IMR-90 (cell line): ENCODE data around the gene TNS3. TPM values are rescaled to one million over a fixed set of nuclear protein-coding genes. Genes with fewer than 3 reads are reported as not detected.
A peak's percentile ranks its signal among the peaks of the same experiment; 100 is the strongest.

Source experiments
- ATAC-seq: fragments of 200-7000 bp; cut with Tn5 transposase; 2 replicates; pipeline ENCODE4 v1.9.1; 2020; ENCODE audit warnings: low read depth, mild to moderate bottlenecking, moderate library complexity
- BruUV-seq: library from RNA; stranded (reverse); fragments of 400-500 nt; replicated peaks from 2 replicates; lab custom pipeline; 2021; lab: Mats Ljungman, UMichigan
- CTCF ChIA-PET: fragments of 300-600 bp; formaldehyde crosslinking; extraction: SDS; loops from one replicate; lab custom pipeline; 2021; ENCODE audit warnings: antibody characterized with exemption; lab: Yijun Ruan, JAX
- POLR2A ChIA-PET: fragments of 300-600 bp; sonication (Branson Sonifier 250); formaldehyde crosslinking; loops from one replicate; lab custom pipeline; 2022; ENCODE audit warnings: antibody characterized with exemption; ENCODE audit not compliant: unreplicated experiment; lab: Charles Lee
- DNase-seq: peaks from one replicate; pipeline ENCODE4 v3.0.0; 2013
- H2AFZ ChIP-seq: replicated peaks from 2 replicates; pipeline ENCODE3; 2013; ENCODE audit warnings: low read length, mild to moderate bottlenecking; ENCODE audit not compliant: poor library complexity
- H2AK5ac ChIP-seq: 2 replicates; pipeline ENCODE4 v1.6.1; 2013; ENCODE audit warnings: low read depth, low read length, inconsistent platforms
- H2AK9ac ChIP-seq: replicated peaks from 2 replicates; pipeline ENCODE3; 2013; ENCODE audit warnings: mild to moderate bottlenecking, low read depth, low read length, moderate library complexity; ENCODE audit not compliant: poor library complexity
- H2BK120ac ChIP-seq: 2 replicates; pipeline ENCODE4 v1.6.1; 2013; ENCODE audit warnings: low read depth, low read length, inconsistent platforms
- H2BK15ac ChIP-seq: 3 replicates; pipeline ENCODE4 v1.6.1; 2013; ENCODE audit warnings: low read depth, low read length, inconsistent platforms
- H2BK20ac ChIP-seq: 2 replicates; pipeline ENCODE4 v1.6.1; 2013; ENCODE audit warnings: low read depth, mild to moderate bottlenecking, inconsistent platforms, low read length, moderate library complexity
- H2BK5ac ChIP-seq: 2 replicates; pipeline ENCODE4 v1.6.1; 2013; ENCODE audit warnings: mild to moderate bottlenecking, low read depth, low read length, inconsistent platforms; ENCODE audit not compliant: poor library complexity, severe bottlenecking
- H3K14ac ChIP-seq: replicated peaks from 2 replicates; pipeline ENCODE4 v1.6.1; 2013; ENCODE audit warnings: low read depth, low read length, inconsistent platforms
- H3K18ac ChIP-seq: 2 replicates; pipeline ENCODE4 v1.6.1; 2013; ENCODE audit warnings: low read depth, low read length, control low read depth
- H3K23ac ChIP-seq: 2 replicates; pipeline ENCODE4 v1.6.1; 2013; ENCODE audit warnings: low read depth, low read length, inconsistent platforms
- H3K27ac ChIP-seq: 2 replicates; pipeline ENCODE4 v1.5.1; 2013; ENCODE audit warnings: mild to moderate bottlenecking, control low read depth, low read length; ENCODE audit not compliant: insufficient read depth
- H3K27me3 ChIP-seq: 2 replicates; pipeline ENCODE4 v1.6.1; 2013; ENCODE audit warnings: low read length; ENCODE audit not compliant: control insufficient read depth, insufficient read depth
- H3K36me3 ChIP-seq: 2 replicates; pipeline ENCODE4 v1.6.1; 2013; ENCODE audit warnings: low read length, mixed read lengths; ENCODE audit not compliant: control insufficient read depth, insufficient read depth
- H3K4ac ChIP-seq: 2 replicates; pipeline ENCODE4 v1.6.1; 2013; ENCODE audit warnings: low read depth, low read length, inconsistent platforms
- H3K4me1 ChIP-seq: 2 replicates; pipeline ENCODE4 v1.6.1; 2013; ENCODE audit warnings: low read length, mixed read lengths; ENCODE audit not compliant: control insufficient read depth, insufficient read depth
- H3K4me2 ChIP-seq: 2 replicates; pipeline ENCODE4 v1.6.1; 2013; ENCODE audit warnings: low read depth, mild to moderate bottlenecking, control low read depth, low read length, moderate library complexity
- H3K4me3 ChIP-seq: 2 replicates; pipeline ENCODE4 v1.5.1; 2013; ENCODE audit warnings: low read depth, mild to moderate bottlenecking, control low read depth, low read length, moderate library complexity; ENCODE audit not compliant: insufficient read depth
- H3K56ac ChIP-seq: 2 replicates; pipeline ENCODE4 v1.6.1; 2013; ENCODE audit warnings: low read length, inconsistent platforms; ENCODE audit not compliant: insufficient read depth; ENCODE audit errors: extremely low read depth
- H3K79me1 ChIP-seq, 2 experiments: 2 replicates each; pipeline ENCODE4 v1.6.1; 2013; ENCODE audit warnings: low read length in 2 of 2, inconsistent platforms in 1 of 2, low read depth in 1 of 2
- H3K9ac ChIP-seq: 2 replicates; pipeline ENCODE4 v1.6.1; 2013; ENCODE audit warnings: low read depth, low read length, control low read depth
- H3K9me1 ChIP-seq: 2 replicates; pipeline ENCODE4 v1.6.1; 2013; ENCODE audit warnings: low read length, inconsistent platforms; ENCODE audit not compliant: insufficient read depth
- H3K9me3 ChIP-seq: 2 replicates; pipeline ENCODE4 v1.6.1; 2013; ENCODE audit warnings: low read length; ENCODE audit not compliant: control insufficient read depth, insufficient read depth
- H4K20me1 ChIP-seq: 2 replicates; pipeline ENCODE4 v1.6.1; 2013; ENCODE audit warnings: low read length, inconsistent platforms; ENCODE audit not compliant: insufficient read depth
- H4K5ac ChIP-seq: 2 replicates; pipeline ENCODE4 v1.6.1; 2013; ENCODE audit warnings: mild to moderate bottlenecking, low read depth, low read length, control low read depth
- H4K8ac ChIP-seq, 2 experiments: 2 replicates each; pipeline ENCODE4 v1.6.1; 2013; ENCODE audit warnings: low read depth in 2 of 2, low read length in 2 of 2, control low read depth in 1 of 2, inconsistent platforms in 1 of 2
- H4K91ac ChIP-seq: 2 replicates; pipeline ENCODE4 v1.6.1; 2013; ENCODE audit warnings: low read depth, low read length, inconsistent platforms; ENCODE audit not compliant: insufficient read depth
- CHD1 ChIP-seq: IDR thresholded peaks from 2 replicates; pipeline ENCODE4 v1.6.1; 2012; ENCODE audit warnings: low read depth, low read length, improper control_type of control experiment
- CTCF ChIP-seq: conservative IDR thresholded peaks from 2 replicates; pipeline ENCODE4 v1.5.1; 2012; ENCODE audit warnings: mild to moderate bottlenecking, low read depth, low read length, improper control_type of control experiment
- FOS ChIP-seq: fragments of 150-350 bp; IDR thresholded peaks from 2 replicates; pipeline ENCODE4 v1.6.1; 2016; ENCODE audit warnings: low read depth, low read length
- MAFK ChIP-seq: IDR thresholded peaks from 2 replicates; pipeline ENCODE4 v1.6.1; 2012; ENCODE audit warnings: low read depth, low read length, improper control_type of control experiment
- MXI1 ChIP-seq: IDR thresholded peaks from 2 replicates; pipeline ENCODE4 v1.6.1; 2012; ENCODE audit warnings: low read depth, mild to moderate bottlenecking, low read length, moderate library complexity, borderline replicate concordance
- NFE2L2 ChIP-seq: fragments of 150-350 bp; IDR thresholded peaks from 2 replicates; pipeline ENCODE4 v1.6.1; 2016; ENCODE audit warnings: low read depth, mild to moderate bottlenecking, low read length
- POLR2A ChIP-seq: IDR thresholded peaks from 2 replicates; pipeline ENCODE4 v1.6.1; 2012; ENCODE audit warnings: mild to moderate bottlenecking, low read depth, low read length
- RCOR1 ChIP-seq: IDR thresholded peaks from 2 replicates; pipeline ENCODE4 v1.6.1; 2012; ENCODE audit warnings: mild to moderate bottlenecking, low read length, improper control_type of control experiment; ENCODE audit not compliant: insufficient replicate concordance
- RFX5 ChIP-seq: IDR thresholded peaks from 2 replicates; pipeline ENCODE4 v1.8.0; 2012; ENCODE audit warnings: low read depth, mild to moderate bottlenecking, low read length, moderate library complexity
- USF2 ChIP-seq: fragments of 150-350 bp; IDR thresholded peaks from 2 replicates; pipeline ENCODE4 v1.6.1; 2017; ENCODE audit warnings: mild to moderate bottlenecking, antibody characterized with exemption, low read length, low read depth
- WGBS, 2 experiments: methylation state at CpG; one replicate each; pipeline versions ENCODE4 v1.1.5 to v1.1.7; 2013; ENCODE audit warnings: missing lambda C conversion rate in 2 of 2; ENCODE audit not compliant: insufficient read length in 1 of 2; ENCODE audit errors: extremely low coverage in 2 of 2; 5-methylcytosine and 5-hydroxymethylcytosine counted together
- dilution Hi-C: fragments of 300-500 bp; cut with HindIII; formaldehyde crosslinking; loops from one replicate; pipeline ENCODE4 v1.14.3; 2018; ENCODE audit warnings: low sequenced_read_pairs; ENCODE audit not compliant: unreplicated experiment
- in situ Hi-C: fragments of 300-500 bp; cut with MboI; formaldehyde crosslinking; loops from 3 replicates; pipeline ENCODE4 v1.14.3; 2019; ENCODE audit warnings: low sequenced_read_pairs, inconsistent platforms, mixed read lengths
- intact Hi-C: fragments of 100-400 bp; cut with micrococcal nuclease; formaldehyde crosslinking; loops from 2 replicates; pipeline ENCODE4 v1.10.0; 2022
- polyA plus RNA-seq, 3 experiments: library from polyadenylated mRNA; depleted of rRNA; stranded (reverse); fragments of >200 nt; gene quantifications; 2 replicates each; pipeline ENCODE4 v1.2.3, GENCODE V29; 2012; ENCODE audit warnings: low replicate concordance in 1 of 3
- total RNA-seq: library from RNA; depleted of rRNA; stranded (reverse); fragments of >200 nt; gene quantifications from 2 replicates; pipeline ENCODE4 v1.2.3, GENCODE V29; 2012

Gene TNS3
- total and polyA plus RNA-seq, 2 of the 4 experiments (the other 2 are of a cell fraction) = 64.3 to 79.2 TPM

GRCh38 chr7:47516985-47517600, 64.8 kb downstream of the TNS3 start:
- 0 out of 2 replicates have a peak overlapping the region, but pooled peaks have one; percentile 35 for H3K14ac ChIP-seq
- H2BK5ac ChIP-seq = no peak overlapping the region
- peaks cover 42 to 89% of the 10 kb centered on the region in 2 experiments for H3K79me1 ChIP-seq
- no peak overlapping the region for H4K8ac ChIP-seq
- no peak overlapping the region for H2BK20ac ChIP-seq
- H3K9me3 ChIP-seq = no peaks in the 10 kb centered on the region
- no peak overlapping the region for H3K27ac ChIP-seq
- dilution Hi-C loops = no loop called here
- ChIA-PET CTCF (no interaction called here), POLR2A (no interaction called here)
- H2BK120ac ChIP-seq = peak overlapping the region; percentile 38; the same call in 1 of the 2 replicates
- no peak overlapping the region for H3K56ac ChIP-seq
- H2BK15ac ChIP-seq = no peak overlapping the region
- H3K4ac ChIP-seq = no peak overlapping the region
- no peak overlapping the region for H4K5ac ChIP-seq
- no peak overlapping the region for H2AFZ ChIP-seq
- H2AK5ac ChIP-seq = peak overlapping the region; percentile 12; the same call in 1 of the 2 replicates
- peaks cover 30% of the 10 kb centered on the region for H3K4me1 ChIP-seq
- no peak overlapping the region for H3K4me2 ChIP-seq
- no peak overlapping the region for H3K9ac ChIP-seq
- no TSS peak for BruUV-seq
- H3K27me3 ChIP-seq = no peaks in the 10 kb centered on the region
- TF ChIP-seq MAFK (no peak), CHD1 (no peak), CTCF (no peak), NFE2L2 (no peak), FOS (no peak), RCOR1 (no peak), MXI1 (no peak), RFX5 (no peak), POLR2A (no peak), USF2 (no peak)
- no peak overlapping the region for H4K91ac ChIP-seq
- H3K23ac ChIP-seq = no peak overlapping the region
- peaks cover 54% of the 10 kb centered on the region for H3K9me1 ChIP-seq
- no peak for DNase-seq
- no peak for ATAC-seq
- in situ Hi-C loops = no loop called here
- H3K4me3 ChIP-seq = no peak overlapping the region
- H3K36me3 ChIP-seq = peaks cover 21% of the 10 kb centered on the region
- intact Hi-C loops = no loop called here
- no peak overlapping the region for H2AK9ac ChIP-seq
- no peak overlapping the region for H3K18ac ChIP-seq
- no CpG with 5 or more reads among the region's 10 CpGs for WGBS, 2 experiments
- peaks cover 65% of the 10 kb centered on the region for H4K20me1 ChIP-seq
